H9 (cell line): Measurements from ENCODE around the gene SEL1L. TPM values are rescaled to one million over a fixed set of nuclear protein-coding genes. Genes with fewer than 3 reads are reported as not detected.
A peak's percentile ranks its signal among the peaks of the same experiment; 100 is the strongest.

Experiments
- DNase-seq: peaks from one replicate; pipeline ENCODE4 v3.0.0-alpha.2; 2017
- H2AFZ ChIP-seq: one replicate; pipeline ENCODE4 v1.6.1; 2013; ENCODE audit warnings: mild to moderate bottlenecking, low read length, control low read depth, moderate library complexity
- H2AK5ac ChIP-seq: 2 replicates; pipeline ENCODE4 v1.6.1; 2013; ENCODE audit warnings: low read length, control low read depth, mixed read lengths; ENCODE audit not compliant: insufficient read length
- H2BK120ac ChIP-seq: one replicate; pipeline ENCODE4 v1.6.1; 2013; ENCODE audit warnings: low read depth, mild to moderate bottlenecking, low read length, control low read depth, inconsistent platforms; ENCODE audit not compliant: poor library complexity, severe bottlenecking
- H2BK12ac ChIP-seq: 2 replicates; pipeline ENCODE4 v1.6.1; 2013; ENCODE audit warnings: low read length, control low read depth, mixed read lengths, low read depth; ENCODE audit not compliant: insufficient read length
- H2BK15ac ChIP-seq: 2 replicates; pipeline ENCODE4 v1.6.1; 2013; ENCODE audit warnings: low read depth, low read length, control low read depth
- H2BK20ac ChIP-seq: one replicate; pipeline ENCODE4 v1.6.1; 2013; ENCODE audit warnings: low read depth, mild to moderate bottlenecking, low read length, control low read depth, inconsistent platforms; ENCODE audit not compliant: poor library complexity, severe bottlenecking
- H2BK5ac ChIP-seq: 2 replicates; pipeline ENCODE4 v1.6.1; 2013; ENCODE audit warnings: low read length, control low read depth, mixed read lengths; ENCODE audit not compliant: insufficient read length
- H3K14ac ChIP-seq: 2 replicates; pipeline ENCODE4 v1.6.1; 2013; ENCODE audit warnings: low read length, control low read depth; ENCODE audit not compliant: insufficient read depth
- H3K18ac ChIP-seq: 2 replicates; pipeline ENCODE4 v1.6.1; 2013; ENCODE audit warnings: low read depth, mild to moderate bottlenecking, mixed read lengths, low read length, control low read depth; ENCODE audit not compliant: insufficient read length
- H3K23ac ChIP-seq: 2 replicates; pipeline ENCODE4 v1.6.1; 2013; ENCODE audit warnings: low read length, control low read depth, mixed read lengths, low read depth; ENCODE audit not compliant: insufficient read length
- H3K23me2 ChIP-seq: 2 replicates; pipeline ENCODE4 v1.6.1; 2013; ENCODE audit warnings: low read depth, mild to moderate bottlenecking, mixed read lengths, low read length, control low read depth; ENCODE audit not compliant: insufficient read length, poor library complexity, severe bottlenecking
- H3K27ac ChIP-seq: 2 replicates; pipeline ENCODE4 v1.5.1; 2013; ENCODE audit warnings: low read length, control low read depth, mixed read lengths, low read depth; ENCODE audit not compliant: insufficient read length
- H3K27me3 ChIP-seq: 2 replicates; pipeline ENCODE4 v1.6.1; 2013; ENCODE audit warnings: low read length, control low read depth, inconsistent platforms; ENCODE audit not compliant: insufficient read depth
- H3K4ac ChIP-seq: 2 replicates; pipeline ENCODE4 v1.6.1; 2013; ENCODE audit warnings: low read depth, mild to moderate bottlenecking, control low read depth, inconsistent platforms, low read length, moderate library complexity
- H3K4me1 ChIP-seq: 2 replicates; pipeline ENCODE4 v1.6.1; 2013; ENCODE audit warnings: low read length, control low read depth, inconsistent platforms; ENCODE audit not compliant: insufficient read depth
- H3K4me2 ChIP-seq: 2 replicates; pipeline ENCODE4 v1.6.1; 2013; ENCODE audit warnings: low read length, control low read depth, mixed read lengths; ENCODE audit not compliant: insufficient read length, insufficient read depth
- H3K56ac ChIP-seq: 2 replicates; pipeline ENCODE4 v1.6.1; 2013; ENCODE audit warnings: low read depth, mild to moderate bottlenecking, mixed read lengths, low read length, control low read depth; ENCODE audit not compliant: insufficient read length
- H3K79me1 ChIP-seq: 2 replicates; pipeline ENCODE4 v1.6.1; 2013; ENCODE audit warnings: low read depth, mild to moderate bottlenecking, moderate library complexity, low read length, control low read depth, inconsistent platforms; ENCODE audit not compliant: insufficient read depth, poor library complexity, severe bottlenecking
- H3K79me2 ChIP-seq: 2 replicates; pipeline ENCODE4 v1.6.1; 2013; ENCODE audit warnings: low read length, control low read depth, inconsistent platforms; ENCODE audit not compliant: insufficient read depth
- H3K9ac ChIP-seq: 2 replicates; pipeline ENCODE4 v1.6.1; 2013; ENCODE audit warnings: low read length, control low read depth, mixed read lengths; ENCODE audit not compliant: insufficient read length; ENCODE audit errors: extremely low read depth
- H3K9me3 ChIP-seq: one replicate; pipeline ENCODE4 v1.6.1; 2013; ENCODE audit warnings: low read depth, low read length, inconsistent platforms; ENCODE audit not compliant: control insufficient read depth
- H3T11ph ChIP-seq: one replicate; pipeline ENCODE4 v1.6.1; 2013; ENCODE audit warnings: mild to moderate bottlenecking, low read length, control low read depth, inconsistent platforms
- H4K20me1 ChIP-seq: one replicate; pipeline ENCODE4 v1.6.1; 2013; ENCODE audit not compliant: control insufficient read depth, insufficient read length, insufficient read depth
- H4K5ac ChIP-seq: 2 replicates; pipeline ENCODE4 v1.6.1; 2013; ENCODE audit warnings: low read depth, mild to moderate bottlenecking, mixed read lengths, low read length, control low read depth; ENCODE audit not compliant: insufficient read length
- H4K8ac ChIP-seq: replicated peaks from 2 replicates; pipeline ENCODE4 v1.6.1; 2013; ENCODE audit warnings: low read length, control low read depth, mixed read lengths, low read depth; ENCODE audit not compliant: insufficient read length
- H4K91ac ChIP-seq: 2 replicates; pipeline ENCODE4 v1.6.1; 2013; ENCODE audit warnings: low read depth, mild to moderate bottlenecking, moderate library complexity, mixed read lengths, low read length, control low read depth; ENCODE audit not compliant: insufficient read length
- H3K27ac Mint-ChIP-seq, 3 experiments: 2 replicates in 2 of 3; 3 replicates in 1 of 3; pipeline ENCODE4 v1.8.0; 2020 to 2021; ENCODE audit warnings: mixed read lengths in 3 of 3, mild to moderate bottlenecking in 1 of 3, moderate library complexity in 1 of 3
- H3K27me3 Mint-ChIP-seq: 2 replicates; pipeline ENCODE4 v1.8.0; 2021; ENCODE audit warnings: low read depth, mild to moderate bottlenecking, moderate library complexity, mixed read lengths
- H3K36me3 Mint-ChIP-seq, 3 experiments: 2 replicates in 2 of 3; 3 replicates in 1 of 3; pipeline ENCODE4 v1.8.0; 2020 to 2021; ENCODE audit warnings: low read depth in 3 of 3, mixed read lengths in 3 of 3; ENCODE audit not compliant: insufficient read depth in 1 of 3
- H3K4me1 Mint-ChIP-seq, 2 experiments: 2 replicates each; pipeline ENCODE4 v1.8.0; 2020; ENCODE audit warnings: mixed read lengths in 2 of 2
- H3K4me3 Mint-ChIP-seq, 2 experiments: 2 replicates in 1 of 2; 3 replicates in 1 of 2; pipeline ENCODE4 v1.8.0; 2020 to 2021; ENCODE audit warnings: mild to moderate bottlenecking in 2 of 2, mixed read lengths in 2 of 2, moderate library complexity in 1 of 2
- H3K9me3 Mint-ChIP-seq, 2 experiments: 2 replicates in 1 of 2; 3 replicates in 1 of 2; pipeline ENCODE4 v1.8.0; 2020; ENCODE audit warnings: mild to moderate bottlenecking in 2 of 2, mixed read lengths in 2 of 2, moderate library complexity in 1 of 2
- WGBS: extraction: QIAGEN DNeasy Blood & Tissue Kit; methylation state at CpG from one replicate; pipeline ENCODE4 v1.1.7; 2013; ENCODE audit warnings: missing lambda C conversion rate, low lambda C conversion rate, mixed read lengths; ENCODE audit not compliant: insufficient read length; ENCODE audit errors: extremely low coverage; 5-methylcytosine and 5-hydroxymethylcytosine counted together
- total RNA-seq: library from RNA; stranded (reverse); gene quantifications from 2 replicates; pipeline ENCODE4 v1.2.1, GENCODE V29; 2021
- TF ChIP-seq, protein P1 (sequence below): fragments of 200-600 bp; sonication (generic); conservative IDR thresholded peaks from 3 replicates; pipeline ENCODE4 v1.8.0; 2021; ENCODE audit warnings: antibody characterized with exemption, mild to moderate bottlenecking

Gene SEL1L
- total RNA-seq, 1 experiment from 2014 or later = 27.5 TPM

DNA sequence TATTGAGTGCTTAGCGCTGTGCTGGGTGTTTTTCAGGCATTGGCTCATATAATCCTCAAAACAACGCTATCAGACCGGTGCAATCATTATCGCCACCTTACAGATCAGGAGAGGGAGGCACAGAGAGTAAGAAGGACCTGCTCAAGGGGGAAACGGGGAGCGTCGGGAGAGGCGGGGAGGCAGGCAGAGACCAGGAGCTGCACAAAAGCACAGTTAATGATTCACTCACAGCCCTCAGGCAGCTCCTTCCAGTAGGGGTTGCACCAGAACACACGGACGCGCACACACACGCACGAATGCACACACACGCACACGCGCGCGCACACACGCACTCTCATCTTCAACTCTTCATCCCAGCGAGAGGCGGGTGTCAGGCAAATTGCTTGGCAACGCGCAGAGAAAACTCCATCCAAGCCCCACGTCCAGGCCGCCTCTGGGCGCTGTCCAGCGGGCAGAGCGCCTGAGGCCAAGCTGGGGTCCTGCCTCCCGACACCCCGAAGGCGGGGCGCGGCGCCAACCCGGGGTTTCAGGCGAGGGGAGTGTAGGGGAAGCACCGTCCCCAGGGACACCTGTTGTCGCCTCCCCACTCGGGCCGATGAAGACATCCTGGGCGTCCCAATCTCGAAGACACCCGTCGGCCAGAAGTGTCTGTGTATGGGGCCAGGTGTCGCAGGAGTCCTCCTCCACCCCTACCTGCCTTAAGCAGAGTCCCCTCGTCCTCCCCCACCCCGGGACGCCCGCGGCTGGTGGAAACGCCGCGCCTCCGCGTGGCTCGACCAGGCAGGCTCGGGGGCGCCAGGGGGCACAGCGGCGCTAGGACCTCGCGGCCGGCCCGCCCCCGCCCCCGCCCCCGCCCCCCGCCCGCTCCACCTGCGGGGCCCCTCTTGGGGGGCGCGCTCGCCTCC, 98.0 kb downstream of the SEL1L start:
- H2AK5ac ChIP-seq = no peak overlapping the region
- no peak overlapping the region for H3T11ph ChIP-seq
- H3K18ac ChIP-seq = no peak overlapping the region
- peak overlapping the region; percentile 95 for H3K4me2 ChIP-seq
- no peak overlapping the region for H3K56ac ChIP-seq
- peak overlapping the region in 2 of 3 experiments; percentile 45 to 76; a peak in 3 of 7 replicates for H3K27ac Mint-ChIP-seq
- peaks cover 41 to 47% of the 10 kb centered on the region in 2 experiments for H3K4me1 Mint-ChIP-seq
- H3K27me3 ChIP-seq = peaks cover 7% of the 10 kb centered on the region; the same call in 1 of the 2 replicates
- peaks cover 14% of the 10 kb centered on the region; the same call in 1 of the 2 replicates for H3K4me1 ChIP-seq
- H2BK12ac ChIP-seq = no peak overlapping the region
- peaks cover 16% of the 10 kb centered on the region for H3K23me2 ChIP-seq
- H2BK15ac ChIP-seq = no peak overlapping the region
- TF ChIP-seq, protein P1, sequence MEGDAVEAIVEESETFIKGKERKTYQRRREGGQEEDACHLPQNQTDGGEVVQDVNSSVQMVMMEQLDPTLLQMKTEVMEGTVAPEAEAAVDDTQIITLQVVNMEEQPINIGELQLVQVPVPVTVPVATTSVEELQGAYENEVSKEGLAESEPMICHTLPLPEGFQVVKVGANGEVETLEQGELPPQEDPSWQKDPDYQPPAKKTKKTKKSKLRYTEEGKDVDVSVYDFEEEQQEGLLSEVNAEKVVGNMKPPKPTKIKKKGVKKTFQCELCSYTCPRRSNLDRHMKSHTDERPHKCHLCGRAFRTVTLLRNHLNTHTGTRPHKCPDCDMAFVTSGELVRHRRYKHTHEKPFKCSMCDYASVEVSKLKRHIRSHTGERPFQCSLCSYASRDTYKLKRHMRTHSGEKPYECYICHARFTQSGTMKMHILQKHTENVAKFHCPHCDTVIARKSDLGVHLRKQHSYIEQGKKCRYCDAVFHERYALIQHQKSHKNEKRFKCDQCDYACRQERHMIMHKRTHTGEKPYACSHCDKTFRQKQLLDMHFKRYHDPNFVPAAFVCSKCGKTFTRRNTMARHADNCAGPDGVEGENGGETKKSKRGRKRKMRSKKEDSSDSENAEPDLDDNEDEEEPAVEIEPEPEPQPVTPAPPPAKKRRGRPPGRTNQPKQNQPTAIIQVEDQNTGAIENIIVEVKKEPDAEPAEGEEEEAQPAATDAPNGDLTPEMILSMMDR = no peak
- H3K36me3 Mint-ChIP-seq = peaks cover 0 to 4% (median 0%) of the 10 kb centered on the region in 3 experiments; a peak in 1 of 7 replicates
- no peak overlapping the region for H2BK20ac ChIP-seq
- DNase-seq = peak; percentile 74
- H3K27ac ChIP-seq = no peak overlapping the region
- H2BK5ac ChIP-seq = no peak overlapping the region
- H3K79me1 ChIP-seq = no peaks in the 10 kb centered on the region
- peaks cover 39% of the 10 kb centered on the region for H3K27me3 Mint-ChIP-seq
- no peak overlapping the region for H2AFZ ChIP-seq
- no peak overlapping the region for H3K14ac ChIP-seq
- H3K79me2 ChIP-seq = peaks cover 13% of the 10 kb centered on the region; the same call in 1 of the 2 replicates
- H3K23ac ChIP-seq = no peak overlapping the region
- H2BK120ac ChIP-seq = no peak overlapping the region
- H3K9me3 ChIP-seq = no peaks in the 10 kb centered on the region
- no peak overlapping the region for H3K4ac ChIP-seq
- no peak overlapping the region for H4K8ac ChIP-seq
- no peaks in the 10 kb centered on the region for H3K9me3 Mint-ChIP-seq
- H3K9ac ChIP-seq = peak overlapping the region; percentile 20
- H4K91ac ChIP-seq = no peak overlapping the region
- H3K4me3 Mint-ChIP-seq = peak overlapping the region; percentile 89 to 92
- WGBS = no CpG with 5 or more reads among the region's 73 CpGs
- H4K20me1 ChIP-seq = no peaks in the 10 kb centered on the region
- H4K5ac ChIP-seq = no peak overlapping the region
